GM19452 (cell line): ENCODE measurements around the gene MAP3K20.
"Not testable (repeated sequence)": the region's sequence is repeated elsewhere in the genome, so short reads cannot be mapped to it uniquely, and the experiment has no call there.

ENCODE experiments used
- ATAC-seq: cut with Tn5 transposase; IDR thresholded peaks from one replicate; pipeline ENCODE4 v1.9.1; 2021; ENCODE audit not compliant: unreplicated experiment

MAP3K20 gene

GRCh38 chr2:173305303-173305702 is 229.7 kb downstream of the MAP3K20 start:
- ATAC-seq = no peak

- no peak for ATAC-seq
These were observed 231.6 kb downstream of the MAP3K20 start for GRCh38 chr2:173307293-173307692.

GRCh38 chr2:173309370-173309769 is 233.7 kb downstream of the MAP3K20 start:
- not testable (repeated sequence) for ATAC-seq

- ATAC-seq = no peak
These were observed 236.4 kb downstream of the MAP3K20 start for GRCh38 chr2:173311844-173312606.
